ENCODE data around the gene KCNS1. TPM values are rescaled to one million over a fixed set of nuclear protein-coding genes. Genes with fewer than 3 reads are reported as not detected.

Gene KCNS1
- total and polyA plus RNA-seq, 2 of the 8 experiments (the other 6 are each of a cell fraction or from before 2014, with no cell fraction given), result 1.4 to 1.8 TPM

- no peak overlapping the region for H2AFZ ChIP-seq (ENCODE audit: low read length)
- no peak overlapping the region for H2BK120ac ChIP-seq (replicated peaks; ENCODE audit: low read depth, low read length)
- no peak overlapping the region for H4K8ac ChIP-seq (ENCODE audit: extremely low read depth, insufficient read depth, low read length)
- no peaks in the 10 kb centered on the region; a peak in 1 of 7 replicates for H3K4me1 ChIP-seq (replicated peaks in 1 of 4; ENCODE audit: control insufficient read depth in 3 of 4, insufficient read depth in 4 of 4, low read length in 3 of 4)
- no peak overlapping the region for H3K27ac ChIP-seq (ENCODE audit: low read depth, low read length)
- H2AK5ac ChIP-seq (ENCODE audit: low read depth, low read length), result no peak overlapping the region
- H2BK20ac ChIP-seq (ENCODE audit: low read length), result no peak overlapping the region
- H3K18ac ChIP-seq (ENCODE audit: extremely low read depth, low read length), result no peak overlapping the region
- no peaks in the 10 kb centered on the region for H3K79me1 ChIP-seq (ENCODE audit: low read depth, low read length)
- DNase-seq (ENCODE audit: low read depth in 1 of 2, low spot score in 2 of 2) (no peak), FAIRE-seq (no peak)
- no peak overlapping the region for H3K14ac ChIP-seq (ENCODE audit: insufficient read length)
- H3K9me3 ChIP-seq (ENCODE audit: insufficient read depth in 2 of 2, low read depth in 1 of 2, low read length in 1 of 2), result peaks cover 3 to 9% of the 10 kb centered on the region in 2 experiments; a peak in 3 of 4 replicates
- H4K91ac ChIP-seq (replicated peaks; ENCODE audit: insufficient read length, low read length), result no peak overlapping the region
- no peak overlapping the region for H3K4me2 ChIP-seq (ENCODE audit: insufficient read depth in 1 of 2, low read depth in 2 of 2, low read length in 2 of 2)
- H3K4ac ChIP-seq (replicated peaks; ENCODE audit: insufficient read length, low read depth, low read length), result no peak overlapping the region
- WGBS, 2 experiments (ENCODE audit: extremely low coverage in 1 of 2, insufficient coverage in 1 of 2, insufficient read length in 1 of 2, insufficient replicate concordance in 2 of 2, low coverage in 1 of 2, low lambda C conversion rate in 2 of 2, missing lambda C conversion rate in 1 of 2), result 100% methylated on average over 1 of the region's 1 CpG; no CpG with 5 or more reads in 1 of the 2 experiments
- no peak overlapping the region for H3K9ac ChIP-seq (replicated peaks in 1 of 4; ENCODE audit: extremely low read depth in 1 of 4, low read depth in 3 of 4, low read length in 3 of 4)
- no peaks in the 10 kb centered on the region for H4K20me1 ChIP-seq (replicated peaks in 1 of 2; ENCODE audit: control insufficient read depth in 1 of 2, insufficient read depth in 2 of 2, low read length in 2 of 2)
- no peaks in the 10 kb centered on the region for H3K27me3 ChIP-seq (replicated peaks in 1 of 4; ENCODE audit: control insufficient read depth in 3 of 4, extremely low read depth in 1 of 4, insufficient read depth in 3 of 4, low read length in 3 of 4)
- TF ChIP-seq CTCF (IDR thresholded peaks at IDR 0.05; ENCODE audit: control extremely low read depth in 1 of 3, insufficient read depth in 1 of 3, low read depth in 1 of 3, low read length in 3 of 3) (peak in 1 of 3 experiments; percentile 33; a peak in 1 of 4 replicates), SRF (IDR thresholded peaks at IDR 0.05; ENCODE audit: low read depth, low read length) (no peak)
- no peak overlapping the region for H3K56ac ChIP-seq (replicated peaks; ENCODE audit: insufficient read length, low read depth, low read length)
- POLR2A ChIA-PET (ENCODE audit: partially characterized antibody), result interaction anchor here (1.3 kb wide), 1 partner anchor 10 kb away, joined by 3 read pairs; no protein-coding TSS in a partner anchor
- H2BK5ac ChIP-seq (ENCODE audit: low read depth, low read length), result no peak overlapping the region
- no peak overlapping the region for H2BK12ac ChIP-seq (ENCODE audit: low read depth, low read length)
- no peaks in the 10 kb centered on the region for H3K79me2 ChIP-seq (ENCODE audit: control insufficient read depth in 1 of 2, insufficient read depth in 2 of 2, low read length in 2 of 2)
- no peak overlapping the region for H4K5ac ChIP-seq (ENCODE audit: insufficient read length, low read depth, low read length)
- peaks cover 0 to 20% (median 3%) of the 10 kb centered on the region in 4 experiments; a peak in 4 of 8 replicates for H3K36me3 ChIP-seq (ENCODE audit: control insufficient read depth in 2 of 4, insufficient read depth in 4 of 4, low read length in 3 of 4)
- H3K4me3 ChIP-seq (ENCODE audit: extremely low read depth in 1 of 4, insufficient read depth in 2 of 4, low read depth in 3 of 4, low read length in 4 of 4), result no peak overlapping the region
- no peak overlapping the region for H2BK15ac ChIP-seq (ENCODE audit: low read length)
- H3K23me2 ChIP-seq (ENCODE audit: low read depth, low read length), result no peaks in the 10 kb centered on the region
- no peak overlapping the region for H3K23ac ChIP-seq (ENCODE audit: insufficient read length)
- CTCF ChIA-PET (ENCODE audit: partially characterized antibody), result interaction anchor here (0.9 to 4.7 kb wide), 6 partner anchors 10 to 74 kb away, joined by 3 to 22 read pairs (median 6); no protein-coding TSS in a partner anchor
Measured at GRCh38 chr20:45085867-45086266, 15.1 kb downstream of the KCNS1 start.
